ENCODE measurements around the gene EFNB2. TPM values are rescaled to one million over a fixed set of nuclear protein-coding genes. Genes with fewer than 3 reads are reported as not detected.
A peak's percentile ranks its signal among the peaks of the same experiment; 100 is the strongest.

Gene EFNB2
- total and polyA plus RNA-seq, 9 of the 15 experiments (the other 6 are each of a cell fraction or from before 2014, with no cell fraction given) = 0.01 to 0.29 (median 0.18) TPM

GRCh38 chr13:106550570-106551135, 15.2 kb upstream of the EFNB2 start:
- intact Hi-C loops (cut with micrococcal nuclease) = no loop called here
- ATAC-seq = no peak
- WGBS (ENCODE audit: insufficient coverage, low coverage, missing lambda C conversion rate) = 88% methylated on average over 3 of the region's 4 CpGs
- TF ChIP-seq SAP30 (IDR thresholded peaks at IDR 0.05; ENCODE audit: borderline replicate concordance, insufficient read depth, low read depth, low read length, poor library complexity, severe bottlenecking) (no peak), ZNF24 (IDR thresholded peaks at IDR 0.05) (no peak), HSF4 (CRISPR knock-in tag; IDR thresholded peaks at IDR 0.05; ENCODE audit: borderline replicate concordance) (no peak), POLR2AphosphoS2 (IDR thresholded peaks at IDR 0.05; ENCODE audit: low read length) (no peak), SRF (CRISPR knock-in tag; IDR thresholded peaks at IDR 0.05) (no peak), HDAC3 (IDR thresholded peaks at IDR 0.05; ENCODE audit: borderline replicate concordance, partially characterized antibody) (no peak), MAX (CRISPR knock-in tag; IDR thresholded peaks at IDR 0.05) (no peak), ZNF518B (CRISPR knock-in tag; IDR thresholded peaks at IDR 0.05) (no peak), MAFG (tag; conservative IDR thresholded peaks at IDR 0.05) (0 out of 2 replicates have a peak, but pooled peaks have one; percentile 15), KLF6 (CRISPR knock-in tag; IDR thresholded peaks at IDR 0.05; ENCODE audit: borderline replicate concordance) (no peak), RBM17 (IDR thresholded peaks at IDR 0.05; ENCODE audit: borderline replicate concordance, low read depth, low read length) (no peak), ZNF121 (CRISPR knock-in tag; conservative IDR thresholded peaks at IDR 0.05) (no peak), ZNF239 (CRISPR knock-in tag; IDR thresholded peaks at IDR 0.05) (no peak), MAFF (IDR thresholded peaks at IDR 0.05; ENCODE audit: low read length) (peak; percentile 21; the same call in 1 of the 2 replicates), ZNF174 (CRISPR knock-in tag; IDR thresholded peaks at IDR 0.05) (no peak), TARDBP (IDR thresholded peaks at IDR 0.05) (no peak), CBX8 (IDR thresholded peaks at IDR 0.05; ENCODE audit: borderline replicate concordance, extremely low read depth, low read depth, low read length, poor library complexity, severe bottlenecking) (no peak), GMEB1 (CRISPR knock-in tag; IDR thresholded peaks at IDR 0.05) (no peak)

More at GRCh38 chr13:106550570-106551135, 15.2 kb upstream of the EFNB2 start:
- ChIA-PET CTCF (ENCODE audit: low intra/inter-chr PET ratio) (no interaction called here), POLR2A (interaction anchor here (1.1 kb wide), 1 partner anchor 9 kb away, joined by 3 read pairs; no protein-coding TSS in a partner anchor)
- Histone ChIP-seq H3K79me2 (ENCODE audit: control insufficient read depth, insufficient read depth, low read length) (peaks cover 72% of the 10 kb centered on the region), H3K27ac (ENCODE audit: extremely low read depth, low read depth, low read length) (no peak overlapping the region), H3K4me3 (no peak overlapping the region), H3K4me2 (ENCODE audit: insufficient read depth, low read length) (no peak overlapping the region), H3K9me3 (replicated peaks; ENCODE audit: control insufficient read depth, insufficient read depth, low read depth, low read length) (no peaks in the 10 kb centered on the region), H3K4me1 (replicated peaks in 1 of 2; ENCODE audit: control insufficient read depth in 2 of 2, insufficient read depth in 2 of 2, low read length in 2 of 2) (no peaks in the 10 kb centered on the region), H4K20me1 (replicated peaks; ENCODE audit: control insufficient read depth, insufficient read depth, low read length) (0 out of 2 replicates have a peak, but pooled peaks cover 3% of the 10 kb centered on the region), H3K9ac (ENCODE audit: insufficient read depth in 1 of 2, low read depth in 2 of 2, low read length in 2 of 2) (no peak overlapping the region), H3K9me1 (ENCODE audit: control insufficient read depth, insufficient read depth, low read length) (no peaks in the 10 kb centered on the region), H3K36me3 (ENCODE audit: control insufficient read depth, insufficient read depth, low read length) (peaks cover 90% of the 10 kb centered on the region), H3K27me3 (ENCODE audit: control insufficient read depth in 2 of 2, insufficient read depth in 2 of 2, low read length in 2 of 2) (no peaks in the 10 kb centered on the region), H2AFZ (ENCODE audit: low read depth, low read length) (no peak overlapping the region)
- in situ Hi-C loops (cut with MboI) = no loop called here
- DNase-seq (ENCODE audit: extremely low read depth in 1 of 4, low spot score in 3 of 4) = no peak
- BruUV-seq (replicated peaks) = no TSS peak
- no peak for FAIRE-seq

All from K562 (cell line).